H9 (cell line): ENCODE data around the gene SYNGR2. TPM values are rescaled to one million over a fixed set of nuclear protein-coding genes. Genes with fewer than 3 reads are reported as not detected.

Source experiments
- DNase-seq: peaks from one replicate; pipeline ENCODE4 v3.0.0-alpha.2; 2017
- H2AFZ ChIP-seq: one replicate; pipeline ENCODE4 v1.6.1; 2013; ENCODE audit warnings: mild to moderate bottlenecking, low read length, control low read depth, moderate library complexity
- H2AK5ac ChIP-seq: 2 replicates; pipeline ENCODE4 v1.6.1; 2013; ENCODE audit warnings: low read length, control low read depth, mixed read lengths; ENCODE audit not compliant: insufficient read length
- H2BK120ac ChIP-seq: one replicate; pipeline ENCODE4 v1.6.1; 2013; ENCODE audit warnings: low read depth, mild to moderate bottlenecking, low read length, control low read depth, inconsistent platforms; ENCODE audit not compliant: poor library complexity, severe bottlenecking
- H2BK12ac ChIP-seq: 2 replicates; pipeline ENCODE4 v1.6.1; 2013; ENCODE audit warnings: low read length, control low read depth, mixed read lengths, low read depth; ENCODE audit not compliant: insufficient read length
- H2BK15ac ChIP-seq: 2 replicates; pipeline ENCODE4 v1.6.1; 2013; ENCODE audit warnings: low read depth, low read length, control low read depth
- H2BK20ac ChIP-seq: one replicate; pipeline ENCODE4 v1.6.1; 2013; ENCODE audit warnings: low read depth, mild to moderate bottlenecking, low read length, control low read depth, inconsistent platforms; ENCODE audit not compliant: poor library complexity, severe bottlenecking
- H2BK5ac ChIP-seq: 2 replicates; pipeline ENCODE4 v1.6.1; 2013; ENCODE audit warnings: low read length, control low read depth, mixed read lengths; ENCODE audit not compliant: insufficient read length
- H3K14ac ChIP-seq: 2 replicates; pipeline ENCODE4 v1.6.1; 2013; ENCODE audit warnings: low read length, control low read depth; ENCODE audit not compliant: insufficient read depth
- H3K18ac ChIP-seq: 2 replicates; pipeline ENCODE4 v1.6.1; 2013; ENCODE audit warnings: low read depth, mild to moderate bottlenecking, mixed read lengths, low read length, control low read depth; ENCODE audit not compliant: insufficient read length
- H3K23ac ChIP-seq: 2 replicates; pipeline ENCODE4 v1.6.1; 2013; ENCODE audit warnings: low read length, control low read depth, mixed read lengths, low read depth; ENCODE audit not compliant: insufficient read length
- H3K23me2 ChIP-seq: 2 replicates; pipeline ENCODE4 v1.6.1; 2013; ENCODE audit warnings: low read depth, mild to moderate bottlenecking, mixed read lengths, low read length, control low read depth; ENCODE audit not compliant: insufficient read length, poor library complexity, severe bottlenecking
- H3K27ac ChIP-seq: 2 replicates; pipeline ENCODE4 v1.5.1; 2013; ENCODE audit warnings: low read length, control low read depth, mixed read lengths, low read depth; ENCODE audit not compliant: insufficient read length
- H3K27me3 ChIP-seq: 2 replicates; pipeline ENCODE4 v1.6.1; 2013; ENCODE audit warnings: low read length, control low read depth, inconsistent platforms; ENCODE audit not compliant: insufficient read depth
- H3K4ac ChIP-seq: 2 replicates; pipeline ENCODE4 v1.6.1; 2013; ENCODE audit warnings: low read depth, mild to moderate bottlenecking, control low read depth, inconsistent platforms, low read length, moderate library complexity
- H3K4me1 ChIP-seq: 2 replicates; pipeline ENCODE4 v1.6.1; 2013; ENCODE audit warnings: low read length, control low read depth, inconsistent platforms; ENCODE audit not compliant: insufficient read depth
- H3K4me2 ChIP-seq: 2 replicates; pipeline ENCODE4 v1.6.1; 2013; ENCODE audit warnings: low read length, control low read depth, mixed read lengths; ENCODE audit not compliant: insufficient read length, insufficient read depth
- H3K56ac ChIP-seq: 2 replicates; pipeline ENCODE4 v1.6.1; 2013; ENCODE audit warnings: low read depth, mild to moderate bottlenecking, mixed read lengths, low read length, control low read depth; ENCODE audit not compliant: insufficient read length
- H3K79me1 ChIP-seq: 2 replicates; pipeline ENCODE4 v1.6.1; 2013; ENCODE audit warnings: low read depth, mild to moderate bottlenecking, moderate library complexity, low read length, control low read depth, inconsistent platforms; ENCODE audit not compliant: insufficient read depth, poor library complexity, severe bottlenecking
- H3K79me2 ChIP-seq: 2 replicates; pipeline ENCODE4 v1.6.1; 2013; ENCODE audit warnings: low read length, control low read depth, inconsistent platforms; ENCODE audit not compliant: insufficient read depth
- H3K9ac ChIP-seq: 2 replicates; pipeline ENCODE4 v1.6.1; 2013; ENCODE audit warnings: low read length, control low read depth, mixed read lengths; ENCODE audit not compliant: insufficient read length; ENCODE audit errors: extremely low read depth
- H3K9me3 ChIP-seq: one replicate; pipeline ENCODE4 v1.6.1; 2013; ENCODE audit warnings: low read depth, low read length, inconsistent platforms; ENCODE audit not compliant: control insufficient read depth
- H3T11ph ChIP-seq: one replicate; pipeline ENCODE4 v1.6.1; 2013; ENCODE audit warnings: mild to moderate bottlenecking, low read length, control low read depth, inconsistent platforms
- H4K20me1 ChIP-seq: one replicate; pipeline ENCODE4 v1.6.1; 2013; ENCODE audit not compliant: control insufficient read depth, insufficient read length, insufficient read depth
- H4K5ac ChIP-seq: 2 replicates; pipeline ENCODE4 v1.6.1; 2013; ENCODE audit warnings: low read depth, mild to moderate bottlenecking, mixed read lengths, low read length, control low read depth; ENCODE audit not compliant: insufficient read length
- H4K8ac ChIP-seq: replicated peaks from 2 replicates; pipeline ENCODE4 v1.6.1; 2013; ENCODE audit warnings: low read length, control low read depth, mixed read lengths, low read depth; ENCODE audit not compliant: insufficient read length
- H4K91ac ChIP-seq: 2 replicates; pipeline ENCODE4 v1.6.1; 2013; ENCODE audit warnings: low read depth, mild to moderate bottlenecking, moderate library complexity, mixed read lengths, low read length, control low read depth; ENCODE audit not compliant: insufficient read length
- H3K27ac Mint-ChIP-seq, 3 experiments: 2 replicates in 2 of 3; 3 replicates in 1 of 3; pipeline ENCODE4 v1.8.0; 2020 to 2021; ENCODE audit warnings: mixed read lengths in 3 of 3, mild to moderate bottlenecking in 1 of 3, moderate library complexity in 1 of 3
- H3K27me3 Mint-ChIP-seq: 2 replicates; pipeline ENCODE4 v1.8.0; 2021; ENCODE audit warnings: low read depth, mild to moderate bottlenecking, moderate library complexity, mixed read lengths
- H3K36me3 Mint-ChIP-seq, 3 experiments: 2 replicates in 2 of 3; 3 replicates in 1 of 3; pipeline ENCODE4 v1.8.0; 2020 to 2021; ENCODE audit warnings: low read depth in 3 of 3, mixed read lengths in 3 of 3; ENCODE audit not compliant: insufficient read depth in 1 of 3
- H3K4me1 Mint-ChIP-seq, 2 experiments: 2 replicates each; pipeline ENCODE4 v1.8.0; 2020; ENCODE audit warnings: mixed read lengths in 2 of 2
- H3K4me3 Mint-ChIP-seq, 2 experiments: 2 replicates in 1 of 2; 3 replicates in 1 of 2; pipeline ENCODE4 v1.8.0; 2020 to 2021; ENCODE audit warnings: mild to moderate bottlenecking in 2 of 2, mixed read lengths in 2 of 2, moderate library complexity in 1 of 2
- H3K9me3 Mint-ChIP-seq, 2 experiments: 2 replicates in 1 of 2; 3 replicates in 1 of 2; pipeline ENCODE4 v1.8.0; 2020; ENCODE audit warnings: mild to moderate bottlenecking in 2 of 2, mixed read lengths in 2 of 2, moderate library complexity in 1 of 2
- CTCF ChIP-seq: fragments of 200-600 bp; sonication (generic); conservative IDR thresholded peaks from 3 replicates; pipeline ENCODE4 v1.8.0; 2021; ENCODE audit warnings: antibody characterized with exemption, mild to moderate bottlenecking
- WGBS: extraction: QIAGEN DNeasy Blood & Tissue Kit; methylation state at CpG from one replicate; pipeline ENCODE4 v1.1.7; 2013; ENCODE audit warnings: missing lambda C conversion rate, low lambda C conversion rate, mixed read lengths; ENCODE audit not compliant: insufficient read length; ENCODE audit errors: extremely low coverage; 5-methylcytosine and 5-hydroxymethylcytosine counted together
- total RNA-seq: library from RNA; stranded (reverse); gene quantifications from 2 replicates; pipeline ENCODE4 v1.2.1, GENCODE V29; 2021

The SYNGR2 gene
- total RNA-seq, 1 experiment from 2014 or later: 41.0 TPM

- Histone ChIP-seq H3K4me1 (no peaks in the 10 kb centered on the region), H4K8ac (no peak overlapping the region), H3K23ac (no peak overlapping the region), H2BK5ac (no peak overlapping the region), H2BK15ac (no peak overlapping the region), H3K27ac (no peak overlapping the region), H3K4ac (no peak overlapping the region), H3K79me1 (peaks cover 8% of the 10 kb centered on the region), H3K79me2 (peaks cover 12% of the 10 kb centered on the region; the same call in 1 of the 2 replicates), H2BK12ac (no peak overlapping the region), H3K14ac (no peak overlapping the region), H3K9me3 (no peaks in the 10 kb centered on the region), H4K5ac (no peak overlapping the region), H3K23me2 (peaks cover 8% of the 10 kb centered on the region), H3K56ac (no peak overlapping the region), H3K4me2 (peak overlapping the region; percentile 78), H3K9ac (peak overlapping the region; percentile 79), H3K18ac (peak overlapping the region; percentile 27), H3T11ph (no peak overlapping the region), H3K27me3 (no peaks in the 10 kb centered on the region), H2BK20ac (no peak overlapping the region), H2BK120ac (no peak overlapping the region), H4K20me1 (peaks cover 3% of the 10 kb centered on the region), H4K91ac (no peak overlapping the region), H2AFZ (no peak overlapping the region), H2AK5ac (no peak overlapping the region)
- TF ChIP-seq CTCF: no peak
- peaks cover 23 to 30% (median 26%) of the 10 kb centered on the region in 3 experiments for H3K36me3 Mint-ChIP-seq
- H3K27ac Mint-ChIP-seq: peak overlapping the region in 2 of 3 experiments; percentile 96 to 99; a peak in 5 of 7 replicates
- H3K27me3 Mint-ChIP-seq: peaks cover 13% of the 10 kb centered on the region
- WGBS: no CpG with 5 or more reads among the region's 5 CpGs
- H3K9me3 Mint-ChIP-seq: no peaks in the 10 kb centered on the region
- H3K4me3 Mint-ChIP-seq: peak overlapping the region; percentile 95 to 97
- peaks cover 15 to 16% of the 10 kb centered on the region in 2 experiments for H3K4me1 Mint-ChIP-seq
- DNase-seq: no peak
Measured at GRCh38 chr17:78214706-78215061, 46.3 kb downstream of the SYNGR2 start.
